Cardiac muscle cell (in vitro differentiated cells and primary cell): ENCODE data around the gene PAAF1. TPM values are rescaled to one million over a fixed set of nuclear protein-coding genes. Genes with fewer than 3 reads are reported as not detected.

Experiments
- DNase-seq, 2 donors: peaks; one replicate each; pipeline versions ENCODE4 v3.0.0 to v3.0.0-alpha.2; 2010 to 2017; ENCODE audit warnings: low read depth in 1 of 2, low spot score in 1 of 2
- H3K27ac ChIP-seq: fragments of 200-600 bp; sonication (generic); 2 replicates; pipeline ENCODE4 v1.5.1; 2016
- H3K27me3 ChIP-seq: fragments of 200-600 bp; sonication (generic); 2 replicates; pipeline ENCODE4 v1.6.0; 2016; ENCODE audit warnings: control low read depth
- H3K36me3 ChIP-seq: fragments of 200-600 bp; sonication (generic); 2 replicates; pipeline ENCODE4 v1.5.1; 2016; ENCODE audit warnings: control low read depth
- H3K4me1 ChIP-seq: fragments of 200-600 bp; sonication (generic); 2 replicates; pipeline ENCODE4 v1.8.1; 2017; ENCODE audit warnings: low read depth, mild to moderate bottlenecking, mixed run types
- H3K4me3 ChIP-seq: fragments of 200-600 bp; sonication (generic); 2 replicates; pipeline ENCODE4 v1.5.1; 2016; ENCODE audit warnings: mild to moderate bottlenecking
- H3K9me3 ChIP-seq: fragments of 200-600 bp; sonication (generic); 2 replicates; pipeline ENCODE4 v1.5.1; 2017; ENCODE audit warnings: low read depth, mild to moderate bottlenecking, control low read depth
- polyA plus RNA-seq: library from polyadenylated mRNA; unstranded; fragments of >200 nt; fragmentation: Nextera tagmentation; extraction: Ambion mirVana; gene quantifications from 2 replicates; pipeline ENCODE4 v1.2.1, GENCODE V29; 2016
- total RNA-seq: library from RNA; depleted of rRNA; stranded (reverse); fragments of >200 nt; gene quantifications from 2 replicates; pipeline ENCODE4 v1.2.3, GENCODE V29; 2016
- TF ChIP-seq, protein P1 (sequence below): IDR thresholded peaks from 2 replicates; pipeline ENCODE4 v1.5.1; 2012; ENCODE audit warnings: low read depth, mild to moderate bottlenecking, low read length

PAAF1 gene
- total and polyA plus RNA-seq, 2 experiments from 2014 or later, result 63.9 to 97.2 TPM

DNA sequence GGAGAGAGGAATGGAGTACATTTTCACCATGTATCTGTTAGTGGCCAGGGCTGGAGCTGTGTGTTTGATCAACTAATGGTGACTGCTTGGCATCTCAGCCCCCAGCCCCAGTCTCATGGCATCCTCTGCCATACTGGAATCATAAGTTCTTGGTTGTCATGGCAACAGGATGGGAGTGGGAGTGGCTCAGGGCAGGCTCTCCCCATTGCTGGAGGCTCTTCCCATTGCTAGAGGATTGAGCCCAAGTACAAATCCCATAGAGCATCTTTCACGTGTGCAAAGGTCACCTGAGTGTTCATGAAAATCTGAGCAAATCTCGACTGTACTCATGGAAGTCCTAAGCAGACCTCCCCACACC is 88.9 kb downstream of the PAAF1 start:
- DNase-seq, result no peak
- no peaks in the 10 kb centered on the region for H3K4me1 ChIP-seq
- TF ChIP-seq, protein P1, sequence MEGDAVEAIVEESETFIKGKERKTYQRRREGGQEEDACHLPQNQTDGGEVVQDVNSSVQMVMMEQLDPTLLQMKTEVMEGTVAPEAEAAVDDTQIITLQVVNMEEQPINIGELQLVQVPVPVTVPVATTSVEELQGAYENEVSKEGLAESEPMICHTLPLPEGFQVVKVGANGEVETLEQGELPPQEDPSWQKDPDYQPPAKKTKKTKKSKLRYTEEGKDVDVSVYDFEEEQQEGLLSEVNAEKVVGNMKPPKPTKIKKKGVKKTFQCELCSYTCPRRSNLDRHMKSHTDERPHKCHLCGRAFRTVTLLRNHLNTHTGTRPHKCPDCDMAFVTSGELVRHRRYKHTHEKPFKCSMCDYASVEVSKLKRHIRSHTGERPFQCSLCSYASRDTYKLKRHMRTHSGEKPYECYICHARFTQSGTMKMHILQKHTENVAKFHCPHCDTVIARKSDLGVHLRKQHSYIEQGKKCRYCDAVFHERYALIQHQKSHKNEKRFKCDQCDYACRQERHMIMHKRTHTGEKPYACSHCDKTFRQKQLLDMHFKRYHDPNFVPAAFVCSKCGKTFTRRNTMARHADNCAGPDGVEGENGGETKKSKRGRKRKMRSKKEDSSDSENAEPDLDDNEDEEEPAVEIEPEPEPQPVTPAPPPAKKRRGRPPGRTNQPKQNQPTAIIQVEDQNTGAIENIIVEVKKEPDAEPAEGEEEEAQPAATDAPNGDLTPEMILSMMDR, result no peak
- no peak overlapping the region for H3K4me3 ChIP-seq
- H3K36me3 ChIP-seq, result no peaks in the 10 kb centered on the region
- no peaks in the 10 kb centered on the region for H3K9me3 ChIP-seq
- H3K27me3 ChIP-seq, result no peaks in the 10 kb centered on the region
- no peak overlapping the region for H3K27ac ChIP-seq

- H3K27ac ChIP-seq, result no peak overlapping the region
- H3K4me3 ChIP-seq, result no peak overlapping the region
- TF ChIP-seq, protein P1, result no peak
- no peaks in the 10 kb centered on the region for H3K4me1 ChIP-seq
- no peak for DNase-seq
- H3K9me3 ChIP-seq, result no peaks in the 10 kb centered on the region
- H3K36me3 ChIP-seq, result no peaks in the 10 kb centered on the region
- no peaks in the 10 kb centered on the region for H3K27me3 ChIP-seq
These were observed 91.7 kb downstream of the PAAF1 start for GRCh38 chr11:73968356-73968966.

DNA sequence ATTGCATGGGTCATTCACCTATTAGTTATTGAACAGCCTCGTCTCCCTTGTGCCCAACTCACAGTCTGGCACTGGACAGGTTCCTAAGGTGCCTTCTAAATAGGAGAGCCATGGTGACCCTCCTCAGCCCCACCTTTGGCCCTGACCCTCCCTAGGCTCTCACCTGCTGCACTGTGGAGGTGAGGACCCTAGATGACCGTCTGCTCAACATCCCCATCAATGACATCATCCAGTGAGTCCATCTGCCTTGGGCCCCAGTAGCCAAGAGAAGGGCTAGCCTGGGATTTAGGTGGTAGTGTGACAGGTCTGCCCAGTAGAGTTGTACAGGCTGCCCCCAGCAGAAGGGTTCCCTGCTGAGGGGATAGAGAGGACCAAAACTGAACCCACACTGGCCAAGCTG is 92.3 kb downstream of the PAAF1 start:
- no peaks in the 10 kb centered on the region for H3K9me3 ChIP-seq
- no peaks in the 10 kb centered on the region for H3K27me3 ChIP-seq
- no peak overlapping the region for H3K27ac ChIP-seq
- no peaks in the 10 kb centered on the region for H3K4me1 ChIP-seq
- TF ChIP-seq, protein P1, result no peak
- DNase-seq, result no peak
- H3K4me3 ChIP-seq, result no peak overlapping the region
- no peaks in the 10 kb centered on the region for H3K36me3 ChIP-seq

DNA sequence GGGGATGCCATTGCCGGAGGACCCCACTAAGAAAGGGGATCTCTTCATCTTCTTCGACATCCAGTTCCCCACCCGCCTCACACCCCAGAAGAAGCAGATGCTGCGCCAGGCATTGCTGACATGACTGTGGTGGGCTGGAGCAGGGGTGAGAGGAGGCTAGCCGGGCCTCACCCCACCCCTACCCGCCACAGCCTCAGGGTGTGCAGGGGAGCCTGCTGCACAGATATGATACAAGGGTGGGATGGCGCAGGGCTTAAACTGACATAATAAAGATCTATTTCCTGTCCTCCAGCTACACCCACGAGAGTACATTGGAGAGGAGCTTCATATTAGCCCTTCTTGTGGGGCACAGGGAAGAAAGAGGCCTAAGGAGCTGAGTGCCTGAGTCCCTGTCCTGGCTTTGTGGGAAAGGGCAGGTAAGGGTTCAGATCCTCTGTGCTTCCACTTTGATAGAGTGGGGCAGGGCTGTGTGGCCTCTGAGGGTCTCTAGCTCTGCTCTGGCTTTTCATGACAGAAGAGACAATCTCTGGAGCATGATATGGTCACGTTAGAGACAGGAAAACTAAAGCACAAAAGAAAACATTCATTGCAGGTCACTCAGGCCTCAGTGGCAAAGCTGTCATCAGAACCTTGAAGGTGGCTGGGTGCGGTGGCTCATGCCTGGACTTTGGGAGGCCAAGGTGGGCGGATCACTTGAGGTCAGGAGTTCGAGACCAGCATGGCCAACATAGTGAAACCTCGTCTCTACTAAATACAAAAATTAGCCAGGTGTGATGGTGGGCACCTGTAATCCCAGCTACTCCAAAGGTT is 93.4 kb downstream of the PAAF1 start:
- no peak for DNase-seq
- no peaks in the 10 kb centered on the region for H3K27me3 ChIP-seq
- no peaks in the 10 kb centered on the region for H3K36me3 ChIP-seq
- H3K4me1 ChIP-seq, result no peaks in the 10 kb centered on the region
- no peak overlapping the region for H3K4me3 ChIP-seq
- H3K9me3 ChIP-seq, result no peaks in the 10 kb centered on the region
- TF ChIP-seq, protein P1, result no peak
- no peak overlapping the region for H3K27ac ChIP-seq

GRCh38 chr11:73971175-73971719 is 94.4 kb downstream of the PAAF1 start:
- no peak for DNase-seq
- no peak overlapping the region for H3K4me3 ChIP-seq
- no peak overlapping the region for H3K27ac ChIP-seq
- H3K36me3 ChIP-seq, result peaks cover 4% of the 10 kb centered on the region
- H3K9me3 ChIP-seq, result no peaks in the 10 kb centered on the region
- H3K27me3 ChIP-seq, result no peaks in the 10 kb centered on the region
- TF ChIP-seq, protein P1, result no peak
- H3K4me1 ChIP-seq, result no peaks in the 10 kb centered on the region
